H1 (cell line): ENCODE data around the gene KCNMB2. TPM values are rescaled to one million over a fixed set of nuclear protein-coding genes. Genes with fewer than 3 reads are reported as not detected.

Experiments used
- CHD7 ChIP-seq: fragments of 300-600 bp; sonication (generic); IDR thresholded peaks from 2 replicates; pipeline ENCODE4 v1.7.1; 2012; ENCODE audit warnings: low read length, moderate library complexity, mild to moderate bottlenecking, inconsistent platforms; ENCODE audit not compliant: insufficient replicate concordance
- KDM1A ChIP-seq: fragments of 200-600, 300-600 bp; sonication (generic); IDR thresholded peaks from 2 replicates; pipeline ENCODE4 v1.7.1; 2016; ENCODE audit warnings: mild to moderate bottlenecking, low read length, borderline replicate concordance
- TCF12 ChIP-seq: IDR thresholded peaks from 2 replicates; pipeline ENCODE4 v1.6.1; 2011; ENCODE audit warnings: low read depth, mild to moderate bottlenecking, low read length
- polyA plus RNA-seq, 7 experiments: library from polyadenylated mRNA; depleted of rRNA in 3 of 7; stranded (reverse) in 5 of 7; unstranded in 2 of 7; fragments of >200 nt in 5 of 7; fragments of 200-250 nt in 2 of 7; gene quantifications; 1 replicate in 5 of 7; 2 replicates in 1 of 7; 4 replicates in 1 of 7; pipeline versions ENCODE4 v1.2.1 to v1.2.3, GENCODE V29; 2011 to 2013; ENCODE audit warnings: missing spikeins in 2 of 7, mixed read lengths in 2 of 7
- total RNA-seq: library from RNA; stranded (reverse); fragmentation: NEBNext Ultra II Directional; extraction: Animal tissue kit (Norgen Biotek cat#: 25700); gene quantifications from 2 replicates; pipeline ENCODE4 v1.2.1, GENCODE V29; 2021

Gene KCNMB2
- total and polyA plus RNA-seq, 2 of the 8 experiments (the other 6 are each of a cell fraction or from before 2014, with no cell fraction given) = not detected

GRCh38 chr3:178771511-178771910, 235.3 kb downstream of the KCNMB2 start (continued):
- no peak for TF ChIP-seq KDM1A
- TF ChIP-seq CHD7 = no peak
- no peak for TF ChIP-seq TCF12
- TF ChIP-seq, all 59 proteins: peak for 0
